Heart left ventricle (tissue), 16 donors: Measurements from ENCODE around the gene TNFSF10. TPM values are rescaled to one million over a fixed set of nuclear protein-coding genes. Genes with fewer than 3 reads are reported as not detected.

Experiments used
- ATAC-seq, 4 donors: fragments of 200-7000 bp; cut with Tn5 transposase; one replicate each; pipeline ENCODE4 v1.9.1; 2020 to 2022; ENCODE audit warnings: moderate library complexity in 4 of 4, mild to moderate bottlenecking in 3 of 4, moderate number of reproducible peaks in 1 of 4
- DNase-seq, 5 donors: peaks; one replicate each; pipeline ENCODE4 v3.0.0-alpha.2; 2020
- H3K27ac ChIP-seq, 12 donors: fragments of 200-600 bp; sonication (generic) in 4 of 12; one replicate each; pipeline versions ENCODE4 v1.5.0 to v1.8.0; 2016 to 2022; ENCODE audit warnings: mild to moderate bottlenecking in 2 of 12
- H3K27me3 ChIP-seq, 9 donors: fragments of 200-600 bp; sonication (generic) in 2 of 9; one replicate each; pipeline versions ENCODE4 v1.5.1 to v1.8.0; 2016 to 2022; ENCODE audit warnings: mild to moderate bottlenecking in 3 of 9
- H3K36me3 ChIP-seq, 9 donors: fragments of 200-600 bp; sonication (generic) in 2 of 9; one replicate each; pipeline versions ENCODE4 v1.5.0 to v1.8.0; 2018 to 2022; ENCODE audit warnings: mild to moderate bottlenecking in 2 of 9
- H3K4me1 ChIP-seq, 12 donors: fragments of 200-600 bp; sonication (generic) in 4 of 12; one replicate each; pipeline versions ENCODE4 v1.5.0 to v1.8.0; 2016 to 2022; ENCODE audit warnings: mild to moderate bottlenecking in 3 of 12
- H3K4me3 ChIP-seq, 12 donors: fragments of 200-600 bp; sonication (generic) in 4 of 12; one replicate each; pipeline versions ENCODE4 v1.5.0 to v1.8.0; 2017 to 2022; ENCODE audit warnings: mild to moderate bottlenecking in 9 of 12, moderate library complexity in 4 of 12
- H3K9me3 ChIP-seq, 12 donors: fragments of 200-600 bp; sonication (generic) in 4 of 12; one replicate each; pipeline versions ENCODE4 v1.5.0 to v1.8.0; 2016 to 2022; ENCODE audit warnings: mild to moderate bottlenecking in 1 of 12
- CTCF ChIP-seq, 12 donors: fragments of 200-600 bp; sonication (generic) in 4 of 12; IDR thresholded peaks; one replicate each; pipeline versions ENCODE4 v1.5.0 to v1.8.0; 2018 to 2022; ENCODE audit warnings: antibody characterized with exemption in 12 of 12, mild to moderate bottlenecking in 5 of 12
- POLR2A ChIP-seq, 2 donors: fragments of 450-650 bp; IDR thresholded peaks; one replicate each; pipeline ENCODE4 v1.6.1; 2017; ENCODE audit warnings: antibody characterized with exemption in 2 of 2, mild to moderate bottlenecking in 2 of 2, moderate library complexity in 2 of 2
- WGBS, 4 donors: extraction: QIAGEN DNeasy Blood & Tissue Kit in 2 of 4; methylation state at CpG; one replicate each; pipeline versions ENCODE4 v1.1.5 to v1.1.7; 2013 to 2018; 5-methylcytosine and 5-hydroxymethylcytosine counted together
- intact Hi-C, 10 donors: fragments of 100-400 bp; cut with DNase I; formaldehyde crosslinking; loops; one replicate each; pipeline versions ENCODE4 v1.11.1 to v1.14.2; 2022
- polyA plus RNA-seq, 2 donors: library from polyadenylated mRNA; stranded (reverse); fragments of 200-250 nt; gene quantifications; one replicate each; pipeline ENCODE4 v1.2.3, GENCODE V29; 2013
- total RNA-seq, 9 donors: library from RNA; depleted of rRNA in 2 of 9; stranded (reverse); fragments of >200 nt in 2 of 9; fragmentation: NEBNext Ultra II Directional in 3 of 9; extraction: Animal tissue kit (Norgen Biotek cat#: 25700) in 3 of 9; gene quantifications; one replicate each; pipeline versions ENCODE4 v1.1.0 to v1.2.4, GENCODE V29; 2016 to 2023
- donor health status: ischemic (EF 13 %, LVEDD 7.1; RV severe dilation, severe dysfunction).
- donor health status: healthy with polysubstance abuse.
- donor health status: DM: no; HTN: yes; CAD: no.
- donor health status: DM: no; HTN: no; CAD: no.
- donor health status: ischemic (EF 25% LVEDD 6.9; RV normal size, moderate dysfunction).
- donor health status: ischemic (EF 25% LVEDD 5.7; RV mildly dilated, moderate dysfunction).
- donor health status: healthy.
- donor health status: DM: yes; HTN: yes; CAD: no.
- donor health status: ischemic (EF 35%, LVEDD 5.7; RV mildly dilated, moderate dysfunction).
- donor health status: nonischemic (EF 11% LVEDD 7.7; RV severe dilation, severe dysfunction).
- donor health status: DM: yes; HTN: yes; CAD: no.
- donor health status: PGD.
- donor health status: ischemic (EF 29% LVEDD 5.4; RV normal size, mild dysfunction).
- donor health status: nonischemic (EF 23%, LVEDD 6.1; RV moderate dilation, normal function).

Gene TNFSF10
- total and polyA plus RNA-seq, 11 donors = 7.0 to 80.4 (median 20.1) TPM

GRCh38 chr3:172540049-172540448, 16.8 kb upstream of the TNFSF10 start:
- intact Hi-C loops = loop anchor here in 3 of 10 donors (2.0 to 10.0 kb wide), 3 partner anchors 23 to 55 kb away; no protein-coding TSS in a partner anchor
- H3K4me3 ChIP-seq = no peak overlapping the region
- no peaks in the 10 kb centered on the region for H3K36me3 ChIP-seq
- peaks cover 0 to 49% (median 12%) of the 10 kb centered on the region in 12 donors for H3K4me1 ChIP-seq
- no peak for DNase-seq
- H3K9me3 ChIP-seq = peaks cover 0 to 6% (median 0%) of the 10 kb centered on the region in 12 donors
- TF ChIP-seq CTCF (IDR thresholded peaks at IDR 0.05) = no peak
- no peak for TF ChIP-seq POLR2A (IDR thresholded peaks at IDR 0.05)
- no peak overlapping the region for H3K27ac ChIP-seq
- no peaks in the 10 kb centered on the region for H3K27me3 ChIP-seq
- 96 to 98% (median 98%) methylated on average over 1 of the region's 1 CpG for WGBS, 4 donors
- ATAC-seq = no peak

GRCh38 chr3:172539273-172539672, 16.0 kb upstream of the TNFSF10 start:
- WGBS, 4 donors = 84 to 88% (median 86%) methylated on average over 4 of the region's 4 CpGs
- Histone ChIP-seq H3K27ac (peak overlapping the region in 3 of 12 donors; percentile 5 to 59 (median 23)), H3K4me1 (peaks cover 0 to 44% (median 11%) of the 10 kb centered on the region in 12 donors)

GRCh38 chr3:172538368-172539151, 15.3 kb upstream of the TNFSF10 start:
- H3K27me3 ChIP-seq = no peaks in the 10 kb centered on the region
- H3K4me1 ChIP-seq = peaks cover 0 to 40% (median 11%) of the 10 kb centered on the region in 12 donors
- H3K27ac ChIP-seq = peak overlapping the region in 4 of 12 donors; percentile 3 to 59 (median 18)
- H3K4me3 ChIP-seq = no peak overlapping the region
- H3K9me3 ChIP-seq = peaks cover 0 to 6% (median 0%) of the 10 kb centered on the region in 12 donors
- intact Hi-C loops = no loop called here
- no peak for DNase-seq
- peak in 1 of 4 donors; percentile 21 for ATAC-seq
- no peak for TF ChIP-seq CTCF (IDR thresholded peaks at IDR 0.05)
- no peak for TF ChIP-seq POLR2A (IDR thresholded peaks at IDR 0.05)
- WGBS, 4 donors = 71 to 85% (median 81%) methylated on average over 3 of the region's 3 CpGs
- no peaks in the 10 kb centered on the region for H3K36me3 ChIP-seq

More at GRCh38 chr3:172539273-172539672, 16.0 kb upstream of the TNFSF10 start:
- H3K9me3 ChIP-seq = peaks cover 0 to 6% (median 0%) of the 10 kb centered on the region in 12 donors
- H3K36me3 ChIP-seq = no peaks in the 10 kb centered on the region
- DNase-seq = no peak
- no peaks in the 10 kb centered on the region for H3K27me3 ChIP-seq
- TF ChIP-seq CTCF (IDR thresholded peaks at IDR 0.05) (no peak), POLR2A (IDR thresholded peaks at IDR 0.05) (no peak)
- ATAC-seq = no peak
- intact Hi-C loops = no loop called here
- no peak overlapping the region for H3K4me3 ChIP-seq

GRCh38 chr3:172537507-172538158, 14.4 kb upstream of the TNFSF10 start:
- H3K4me3 ChIP-seq = no peak overlapping the region
- intact Hi-C loops = no loop called here
- TF ChIP-seq CTCF (IDR thresholded peaks at IDR 0.05) (no peak), POLR2A (IDR thresholded peaks at IDR 0.05) (no peak)
- WGBS, 4 donors = 71 to 82% (median 79%) methylated on average over 3 of the region's 3 CpGs
- peaks cover 0 to 33% (median 11%) of the 10 kb centered on the region in 12 donors for H3K4me1 ChIP-seq
- peak overlapping the region in 1 of 12 donors; percentile 21 for H3K27ac ChIP-seq
- H3K27me3 ChIP-seq = no peaks in the 10 kb centered on the region
- ATAC-seq = no peak
- no peaks in the 10 kb centered on the region for H3K36me3 ChIP-seq
- no peak for DNase-seq
- H3K9me3 ChIP-seq = peaks cover 0 to 6% (median 0%) of the 10 kb centered on the region in 12 donors
